ENCODE measurements around the gene WASHC4. TPM values are rescaled to one million over a fixed set of nuclear protein-coding genes. Genes with fewer than 3 reads are reported as not detected.

WASHC4 gene
- total and polyA plus RNA-seq, 7 experiments from 2014 or later, result 31.0 to 76.8 (median 51.4) TPM

DNA sequence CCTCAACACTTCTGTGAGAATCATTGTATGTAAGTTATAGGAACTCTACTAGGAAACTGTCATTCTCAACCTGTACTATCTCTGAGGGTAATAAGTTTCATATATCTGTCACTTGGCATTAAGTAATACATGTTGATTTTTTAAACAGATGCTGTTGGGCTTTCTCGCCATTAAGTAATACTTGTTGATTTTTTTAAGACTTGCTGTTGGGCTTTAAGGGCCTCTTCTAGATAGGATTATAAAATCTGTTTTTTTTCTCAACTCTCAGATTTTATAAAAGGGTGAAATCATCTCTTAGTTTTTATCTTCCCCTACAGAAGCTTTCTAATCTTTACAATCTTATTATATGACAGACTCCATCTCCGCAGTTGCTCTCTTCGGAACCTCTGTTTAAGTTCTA, 5.6 kb downstream of the WASHC4 start:
- Mint-ChIP-seq H3K4me3 (peak overlapping the region in 1 of 10 donors; percentile 59), H3K27me3 (no peaks in the 10 kb centered on the region), H3K27ac (no peak overlapping the region), H3K9me3 (peaks cover 0 to 2% (median 0%) of the 10 kb centered on the region in 11 donors), H3K36me3 (peaks cover 16 to 43% (median 30%) of the 10 kb centered on the region in 5 donors), H3K4me1 (peaks cover 31 to 54% (median 46%) of the 10 kb centered on the region in 7 donors)
- Histone ChIP-seq H3K36me3 (ENCODE audit: control insufficient read depth in 2 of 3, insufficient read depth in 3 of 3, low read length in 3 of 3) (peaks cover 10 to 25% (median 23%) of the 10 kb centered on the region in 3 experiments), H3K27ac (ENCODE audit: low read depth, low read length) (no peak overlapping the region), H3K27me3 (ENCODE audit: control insufficient read depth in 2 of 2, insufficient read depth in 2 of 2, low read length in 2 of 2) (no peaks in the 10 kb centered on the region), H3K4me1 (ENCODE audit: control insufficient read depth in 2 of 2, insufficient read depth in 2 of 2, low read length in 2 of 2) (peaks cover 13 to 16% of the 10 kb centered on the region in 2 donors), H3K4me3 (ENCODE audit: low read length) (no peak overlapping the region), H3K9me3 (ENCODE audit: control insufficient read depth in 2 of 3, low read length in 3 of 3) (no peaks in the 10 kb centered on the region)
- ChIA-PET CTCF (no interaction called here), POLR2A (interaction anchor here (1.3 to 1.7 kb wide), 2 partner anchors 8 to 10 kb away, joined by 3 to 4 read pairs; no protein-coding TSS in a partner anchor)
- DNase-seq, result no peak
- ATAC-seq, result no peak
- intact Hi-C loops (cut with micrococcal nuclease), result no loop called here

DNA sequence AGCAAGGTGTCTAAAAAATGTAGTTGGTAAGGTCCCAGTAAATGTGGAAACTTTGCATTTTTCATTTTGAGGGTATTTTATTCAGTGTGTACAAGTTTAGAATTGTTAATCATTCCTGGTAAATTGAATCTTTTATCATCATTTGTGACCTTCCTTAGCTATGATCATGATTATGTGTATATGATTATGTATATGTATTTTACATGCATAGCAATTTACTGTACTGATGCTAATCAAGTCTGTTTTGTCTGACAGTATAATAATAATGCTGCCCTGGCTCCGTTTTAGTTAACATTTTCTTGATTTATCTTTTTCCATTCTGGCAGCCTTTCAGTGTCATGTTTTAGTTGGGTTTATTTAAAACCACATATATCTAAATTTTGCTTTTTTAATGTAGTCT, 9.4 kb downstream of the WASHC4 start:
- POLR2A ChIA-PET, result no interaction called here
- Histone ChIP-seq H3K4me3 (ENCODE audit: low read length) (no peak overlapping the region), H3K36me3 (ENCODE audit: control insufficient read depth in 2 of 3, insufficient read depth in 3 of 3, low read length in 3 of 3) (peaks cover 11 to 51% (median 28%) of the 10 kb centered on the region in 3 experiments), H3K27ac (ENCODE audit: low read depth, low read length) (no peak overlapping the region), H3K9me3 (ENCODE audit: control insufficient read depth in 2 of 3, low read length in 3 of 3) (no peaks in the 10 kb centered on the region), H3K27me3 (ENCODE audit: control insufficient read depth in 2 of 2, insufficient read depth in 2 of 2, low read length in 2 of 2) (no peaks in the 10 kb centered on the region), H3K4me1 (ENCODE audit: control insufficient read depth in 2 of 2, insufficient read depth in 2 of 2, low read length in 2 of 2) (no peaks in the 10 kb centered on the region)
- Mint-ChIP-seq H3K27me3 (no peaks in the 10 kb centered on the region), H3K27ac (no peak overlapping the region), H3K4me1 (peaks cover 16 to 24% (median 20%) of the 10 kb centered on the region in 7 donors), H3K9me3 (peaks cover 0 to 2% (median 0%) of the 10 kb centered on the region in 11 donors), H3K36me3 (peaks cover 18 to 60% (median 41%) of the 10 kb centered on the region in 5 donors), H3K4me3 (no peak overlapping the region)
- intact Hi-C loops (cut with micrococcal nuclease), result loop anchor here in 1 of 2 donors (1.0 kb wide), 1 partner anchor 9 kb away; no protein-coding TSS in a partner anchor
- CTCF ChIA-PET, result no interaction called here
- no peak for ATAC-seq
- no peak for DNase-seq

DNA sequence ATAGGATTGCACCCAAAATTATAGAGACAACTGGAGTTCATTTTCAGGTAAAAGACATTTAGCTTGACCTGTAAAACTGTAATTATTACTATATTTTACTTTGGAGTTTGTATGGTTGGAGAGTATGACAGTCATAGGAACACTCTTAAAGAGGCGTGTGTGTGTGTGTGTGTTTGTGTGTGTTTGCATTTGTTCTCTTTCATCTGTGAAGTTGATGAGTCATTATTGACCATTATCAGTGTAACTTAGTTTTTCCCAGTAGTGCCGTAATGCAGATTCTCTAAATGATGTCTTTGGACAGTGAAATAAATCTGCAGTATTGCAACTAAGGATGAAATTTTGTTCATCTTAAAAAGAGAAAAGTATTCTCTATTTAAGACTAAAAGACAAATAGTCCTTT, 13.0 kb downstream of the WASHC4 start:
- ATAC-seq (no peak), DNase-seq (no peak)
- H3K4me1 ChIP-seq (ENCODE audit: control insufficient read depth in 2 of 2, insufficient read depth in 2 of 2, low read length in 2 of 2), result no peaks in the 10 kb centered on the region
- CTCF ChIA-PET, result no interaction called here
- peaks cover 0 to 11% (median 0%) of the 10 kb centered on the region in 7 donors for H3K4me1 Mint-ChIP-seq
- no peaks in the 10 kb centered on the region for H3K9me3 Mint-ChIP-seq
- no peaks in the 10 kb centered on the region for H3K9me3 ChIP-seq (ENCODE audit: control insufficient read depth in 2 of 3, low read length in 3 of 3)
- H3K27ac Mint-ChIP-seq, result no peak overlapping the region
- no peaks in the 10 kb centered on the region for H3K27me3 Mint-ChIP-seq
- H3K4me3 ChIP-seq (ENCODE audit: low read length), result no peak overlapping the region
- intact Hi-C loops (cut with micrococcal nuclease), result loop anchor here in 1 of 2 donors (1.0 kb wide), 1 partner anchor 8 kb away; no protein-coding TSS in a partner anchor
- H3K27ac ChIP-seq (ENCODE audit: low read depth, low read length), result no peak overlapping the region
- H3K36me3 ChIP-seq (ENCODE audit: control insufficient read depth in 2 of 3, insufficient read depth in 3 of 3, low read length in 3 of 3), result peaks cover 6 to 63% (median 29%) of the 10 kb centered on the region in 3 experiments
- H3K4me3 Mint-ChIP-seq, result no peak overlapping the region
- H3K27me3 ChIP-seq (ENCODE audit: control insufficient read depth in 2 of 2, insufficient read depth in 2 of 2, low read length in 2 of 2), result no peaks in the 10 kb centered on the region
- peaks cover 9 to 51% (median 31%) of the 10 kb centered on the region in 5 donors for H3K36me3 Mint-ChIP-seq
- POLR2A ChIA-PET, result interaction anchor here (1.2 kb wide), 1 partner anchor 8 kb away, joined by 3 read pairs; no protein-coding TSS in a partner anchor

GRCh38 chr12:105138248-105138647, 30.7 kb downstream of the WASHC4 start:
- Histone ChIP-seq H3K27ac (ENCODE audit: low read depth, low read length) (no peak overlapping the region), H3K4me1 (ENCODE audit: control insufficient read depth in 2 of 2, insufficient read depth in 2 of 2, low read length in 2 of 2) (no peaks in the 10 kb centered on the region), H3K9me3 (ENCODE audit: control insufficient read depth in 2 of 3, low read length in 3 of 3) (no peaks in the 10 kb centered on the region), H3K4me3 (ENCODE audit: low read length) (no peak overlapping the region), H3K36me3 (ENCODE audit: control insufficient read depth in 2 of 3, insufficient read depth in 3 of 3, low read length in 3 of 3) (peaks cover 0 to 43% (median 0%) of the 10 kb centered on the region in 3 experiments), H3K27me3 (ENCODE audit: control insufficient read depth in 2 of 2, insufficient read depth in 2 of 2, low read length in 2 of 2) (no peaks in the 10 kb centered on the region)
- no peak for ATAC-seq
- H3K4me3 Mint-ChIP-seq, result no peak overlapping the region
- intact Hi-C loops (cut with micrococcal nuclease), result no loop called here
- H3K27me3 Mint-ChIP-seq, result no peaks in the 10 kb centered on the region
- H3K27ac Mint-ChIP-seq, result peak overlapping the region in 1 of 9 donors; percentile 37
- peaks cover 11 to 42% (median 31%) of the 10 kb centered on the region in 7 donors for H3K4me1 Mint-ChIP-seq
- ChIA-PET CTCF (interaction anchor here (0.6 to 1.0 kb wide), 2 partner anchors 56 to 1131 kb away, joined by 3 to 4 read pairs; no protein-coding TSS in a partner anchor), POLR2A (no interaction called here)
- peaks cover 9 to 39% (median 27%) of the 10 kb centered on the region in 5 donors for H3K36me3 Mint-ChIP-seq
- no peak for DNase-seq
- H3K9me3 Mint-ChIP-seq, result no peaks in the 10 kb centered on the region

GRCh38 chr12:105141320-105141922, 33.9 kb downstream of the WASHC4 start:
- ATAC-seq (no peak), DNase-seq (no peak)
- Histone ChIP-seq H3K4me3 (ENCODE audit: low read length) (no peak overlapping the region), H3K4me1 (ENCODE audit: control insufficient read depth in 2 of 2, insufficient read depth in 2 of 2, low read length in 2 of 2) (no peaks in the 10 kb centered on the region), H3K27ac (ENCODE audit: low read depth, low read length) (no peak overlapping the region), H3K36me3 (ENCODE audit: control insufficient read depth in 2 of 3, insufficient read depth in 3 of 3, low read length in 3 of 3) (peaks cover 0 to 37% (median 0%) of the 10 kb centered on the region in 3 experiments), H3K9me3 (ENCODE audit: control insufficient read depth in 2 of 3, low read length in 3 of 3) (no peaks in the 10 kb centered on the region), H3K27me3 (ENCODE audit: control insufficient read depth in 2 of 2, insufficient read depth in 2 of 2, low read length in 2 of 2) (no peaks in the 10 kb centered on the region)
- Mint-ChIP-seq H3K4me1 (peaks cover 3 to 20% (median 9%) of the 10 kb centered on the region in 7 donors), H3K9me3 (no peaks in the 10 kb centered on the region), H3K36me3 (peaks cover 3 to 25% (median 19%) of the 10 kb centered on the region in 5 donors), H3K4me3 (no peak overlapping the region), H3K27me3 (no peaks in the 10 kb centered on the region), H3K27ac (no peak overlapping the region)
- CTCF ChIA-PET, result interaction anchor here (0.8 kb wide), 1 partner anchor 9 kb away, joined by 3 read pairs; no protein-coding TSS in a partner anchor
- POLR2A ChIA-PET, result no interaction called here
- intact Hi-C loops (cut with micrococcal nuclease), result no loop called here

DNA sequence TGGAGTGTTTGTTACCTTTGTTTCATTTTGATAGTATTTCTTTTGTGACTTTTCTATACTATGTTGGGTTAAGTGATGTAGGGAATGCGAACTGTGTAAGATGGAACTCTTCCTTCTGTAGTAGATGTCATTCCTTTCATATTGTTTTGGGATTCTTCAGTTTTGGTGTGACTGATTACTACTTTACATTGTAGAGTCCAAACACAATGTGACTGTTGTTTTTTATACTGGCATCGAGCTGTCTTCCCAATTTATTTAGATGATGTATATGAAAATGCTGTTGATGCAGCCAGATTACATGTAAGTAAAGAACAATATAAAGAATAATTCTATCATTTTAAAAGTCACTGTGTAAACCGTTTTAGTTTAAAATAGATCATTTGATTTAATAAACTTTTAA, 34.7 kb downstream of the WASHC4 start:
- H3K36me3 ChIP-seq (ENCODE audit: control insufficient read depth in 2 of 3, insufficient read depth in 3 of 3, low read length in 3 of 3), result peaks cover 0 to 34% (median 0%) of the 10 kb centered on the region in 3 experiments
- ChIA-PET POLR2A (interaction anchor here (0.6 kb wide), 1 partner anchor 14 kb away, joined by 3 read pairs; no protein-coding TSS in a partner anchor), CTCF (no interaction called here)
- Mint-ChIP-seq H3K4me1 (peaks cover 0 to 11% (median 2%) of the 10 kb centered on the region in 7 donors), H3K27ac (no peak overlapping the region), H3K27me3 (no peaks in the 10 kb centered on the region), H3K36me3 (peaks cover 0 to 29% (median 19%) of the 10 kb centered on the region in 5 donors), H3K9me3 (no peaks in the 10 kb centered on the region), H3K4me3 (no peak overlapping the region)
- ATAC-seq, result no peak
- no peaks in the 10 kb centered on the region for H3K27me3 ChIP-seq (ENCODE audit: control insufficient read depth in 2 of 2, insufficient read depth in 2 of 2, low read length in 2 of 2)
- no peaks in the 10 kb centered on the region for H3K4me1 ChIP-seq (ENCODE audit: control insufficient read depth in 2 of 2, insufficient read depth in 2 of 2, low read length in 2 of 2)
- intact Hi-C loops (cut with micrococcal nuclease), result no loop called here
- no peak for DNase-seq
- no peak overlapping the region for H3K27ac ChIP-seq (ENCODE audit: low read depth, low read length)
- H3K9me3 ChIP-seq (ENCODE audit: control insufficient read depth in 2 of 3, low read length in 3 of 3), result no peaks in the 10 kb centered on the region
- no peak overlapping the region for H3K4me3 ChIP-seq (ENCODE audit: low read length)
